Sigmoid colon (tissue), 4 donors: Measurements from ENCODE around the gene HSD11B2.

ENCODE experiments used
- POLR2A ChIP-seq, 2 donors: fragments of 450-650 bp; IDR thresholded peaks; one replicate each; pipeline ENCODE4 v1.6.1; 2016; ENCODE audit warnings: antibody characterized with exemption in 2 of 2, mild to moderate bottlenecking in 2 of 2, moderate library complexity in 2 of 2
- POLR2AphosphoS5 ChIP-seq, 4 donors: sonication (generic); formaldehyde crosslinking; IDR thresholded peaks; one replicate each; pipeline ENCODE4 v1.6.1; 2017; ENCODE audit warnings: antibody characterized with exemption in 4 of 4

DNA sequence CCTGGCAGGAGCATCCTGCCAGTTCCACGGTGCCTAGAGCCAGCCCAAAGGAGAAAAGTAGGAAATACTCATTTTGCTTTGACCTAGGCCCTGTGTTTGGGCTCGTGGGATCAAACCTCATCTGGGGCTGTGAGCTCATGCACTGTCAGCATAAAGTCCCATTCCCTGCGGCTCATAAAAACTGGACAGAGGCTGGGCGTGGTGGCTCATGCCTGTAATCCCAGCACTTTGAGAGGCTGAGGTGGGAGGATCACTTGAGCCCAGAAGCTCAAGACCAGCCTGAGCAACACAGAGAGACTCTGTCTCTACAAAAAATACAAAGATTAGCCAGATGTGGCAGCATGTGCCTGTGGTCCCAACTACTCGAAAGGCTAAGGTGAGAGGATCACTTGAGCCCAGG, 32.1 kb downstream of the HSD11B2 start:
- TF ChIP-seq POLR2AphosphoS5 (IDR thresholded peaks at IDR 0.05) (peak in 1 of 4 donors; percentile 4), POLR2A (IDR thresholded peaks at IDR 0.05) (peak in 1 of 2 donors; percentile 58)
